ENCODE results near the gene DYRK1A.

DYRK1A gene

GRCh38 chr21:37432710-37433455, 66.3 kb downstream of the DYRK1A start:
- H3K27ac Mint-ChIP-seq, result peak overlapping the region; percentile 72 to 92 (median 77)
- no peak overlapping the region for H3K4me3 Mint-ChIP-seq
- TF ChIP-seq, protein P1, sequence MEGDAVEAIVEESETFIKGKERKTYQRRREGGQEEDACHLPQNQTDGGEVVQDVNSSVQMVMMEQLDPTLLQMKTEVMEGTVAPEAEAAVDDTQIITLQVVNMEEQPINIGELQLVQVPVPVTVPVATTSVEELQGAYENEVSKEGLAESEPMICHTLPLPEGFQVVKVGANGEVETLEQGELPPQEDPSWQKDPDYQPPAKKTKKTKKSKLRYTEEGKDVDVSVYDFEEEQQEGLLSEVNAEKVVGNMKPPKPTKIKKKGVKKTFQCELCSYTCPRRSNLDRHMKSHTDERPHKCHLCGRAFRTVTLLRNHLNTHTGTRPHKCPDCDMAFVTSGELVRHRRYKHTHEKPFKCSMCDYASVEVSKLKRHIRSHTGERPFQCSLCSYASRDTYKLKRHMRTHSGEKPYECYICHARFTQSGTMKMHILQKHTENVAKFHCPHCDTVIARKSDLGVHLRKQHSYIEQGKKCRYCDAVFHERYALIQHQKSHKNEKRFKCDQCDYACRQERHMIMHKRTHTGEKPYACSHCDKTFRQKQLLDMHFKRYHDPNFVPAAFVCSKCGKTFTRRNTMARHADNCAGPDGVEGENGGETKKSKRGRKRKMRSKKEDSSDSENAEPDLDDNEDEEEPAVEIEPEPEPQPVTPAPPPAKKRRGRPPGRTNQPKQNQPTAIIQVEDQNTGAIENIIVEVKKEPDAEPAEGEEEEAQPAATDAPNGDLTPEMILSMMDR (IDR thresholded peaks at IDR 0.05; ENCODE audit: unreplicated experiment in 3 of 3), result no peak
- no peaks in the 10 kb centered on the region for H3K9me3 Mint-ChIP-seq
- peaks cover 43% of the 10 kb centered on the region for H3K36me3 Mint-ChIP-seq (ENCODE audit: low read depth)
- peaks cover 45% of the 10 kb centered on the region for H3K4me1 Mint-ChIP-seq
- H3K27me3 Mint-ChIP-seq (ENCODE audit: low read depth), result no peaks in the 10 kb centered on the region

DNA sequence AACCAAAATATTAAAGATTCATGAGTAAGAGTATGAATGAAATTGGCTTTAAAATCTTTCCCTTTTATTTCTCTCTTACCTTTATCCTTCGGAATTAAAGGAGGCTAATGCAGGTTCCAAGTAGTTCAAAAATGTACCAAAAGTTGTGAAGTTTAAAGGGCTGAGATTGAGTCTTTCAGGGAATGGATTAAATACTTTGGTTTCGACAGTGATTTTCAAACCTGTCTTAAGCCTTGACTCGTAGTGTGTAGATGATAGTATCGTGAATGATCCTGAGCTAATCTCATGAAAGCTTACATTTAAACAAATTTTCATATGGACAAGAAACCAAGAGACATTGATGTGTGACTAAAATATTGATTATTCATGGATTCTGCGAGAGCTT, 66.9 kb downstream of the DYRK1A start:
- Mint-ChIP-seq H3K9me3 (no peaks in the 10 kb centered on the region), H3K36me3 (ENCODE audit: low read depth) (peaks cover 43% of the 10 kb centered on the region), H3K27ac (peak overlapping the region; percentile 72 to 92 (median 77)), H3K4me3 (no peak overlapping the region), H3K27me3 (ENCODE audit: low read depth) (no peaks in the 10 kb centered on the region), H3K4me1 (peaks cover 50% of the 10 kb centered on the region)
- TF ChIP-seq, protein P1 (IDR thresholded peaks at IDR 0.05; ENCODE audit: unreplicated experiment in 3 of 3), result no peak

- TF ChIP-seq, protein P1 (IDR thresholded peaks at IDR 0.05; ENCODE audit: unreplicated experiment in 3 of 3), result no peak
- Mint-ChIP-seq H3K4me3 (no peak overlapping the region), H3K36me3 (ENCODE audit: low read depth) (peaks cover 42% of the 10 kb centered on the region), H3K4me1 (peaks cover 49% of the 10 kb centered on the region), H3K27me3 (ENCODE audit: low read depth) (no peaks in the 10 kb centered on the region), H3K27ac (no peak overlapping the region), H3K9me3 (peaks cover 6% of the 10 kb centered on the region)
Observed at GRCh38 chr21:37435120-37435519, 68.5 kb downstream of the DYRK1A start.

- peaks cover 6% of the 10 kb centered on the region for H3K9me3 Mint-ChIP-seq
- H3K27ac Mint-ChIP-seq, result no peak overlapping the region
- H3K36me3 Mint-ChIP-seq (ENCODE audit: low read depth), result peaks cover 41% of the 10 kb centered on the region
- TF ChIP-seq, protein P1 (IDR thresholded peaks at IDR 0.05; ENCODE audit: unreplicated experiment in 3 of 3), result no peak
- no peaks in the 10 kb centered on the region for H3K27me3 Mint-ChIP-seq (ENCODE audit: low read depth)
- H3K4me3 Mint-ChIP-seq, result no peak overlapping the region
- H3K4me1 Mint-ChIP-seq, result peaks cover 43% of the 10 kb centered on the region
Observed at GRCh38 chr21:37435711-37436110, 69.1 kb downstream of the DYRK1A start.

DNA sequence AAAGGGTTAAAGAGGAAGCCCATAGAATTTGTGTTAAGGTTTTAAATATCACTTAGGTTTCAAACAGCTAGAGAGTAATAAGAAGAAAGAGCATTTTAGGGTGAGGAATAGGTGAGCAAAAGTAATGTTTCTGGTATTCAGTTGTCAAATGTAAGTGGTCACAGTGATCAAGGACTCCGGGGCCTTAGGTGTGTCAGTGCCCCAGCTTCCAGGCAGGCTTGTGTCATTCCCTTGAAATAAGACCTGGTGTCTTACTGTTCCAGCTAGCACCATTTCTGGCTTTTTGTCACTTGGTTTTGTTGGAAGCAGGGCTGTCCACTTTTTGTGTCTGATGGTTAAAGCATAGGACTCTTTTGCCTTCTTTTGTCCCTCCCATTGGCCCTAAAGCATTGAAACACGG, 69.6 kb downstream of the DYRK1A start:
- Mint-ChIP-seq H3K27ac (no peak overlapping the region), H3K27me3 (ENCODE audit: low read depth) (no peaks in the 10 kb centered on the region), H3K4me3 (no peak overlapping the region), H3K9me3 (peaks cover 6% of the 10 kb centered on the region), H3K4me1 (peaks cover 39% of the 10 kb centered on the region), H3K36me3 (ENCODE audit: low read depth) (peaks cover 41% of the 10 kb centered on the region)
- TF ChIP-seq, protein P1 (IDR thresholded peaks at IDR 0.05; ENCODE audit: unreplicated experiment in 3 of 3), result no peak

All from nephron (organoid).